HepG2 (cell line): Measurements from ENCODE around the gene CYP4F12. TPM values are rescaled to one million over a fixed set of nuclear protein-coding genes. Genes with fewer than 3 reads are reported as not detected.

Source experiments
- ATAC-seq: fragments of 200-7000 bp; cut with Tn5 transposase; 3 replicates; pipeline ENCODE4 v1.9.1; 2020; ENCODE audit warnings: mild to moderate bottlenecking, moderate library complexity
- BruUV-seq: library from RNA; stranded (reverse); fragments of 400-500 nt; replicated peaks from 2 replicates; lab custom pipeline; 2021; lab: Mats Ljungman, UMichigan
- CTCF ChIA-PET: fragments of 300-600 bp; formaldehyde crosslinking; extraction: SDS; loops from one replicate; lab custom pipeline; 2021; ENCODE audit warnings: low total read pairs, inconsistent platforms, low intra/inter-chr PET ratio; lab: Yijun Ruan, JAX
- POLR2A ChIA-PET: fragments of 350-600 bp; sonication (Branson Sonifier 250); formaldehyde crosslinking; loops from one replicate; lab custom pipeline; 2020; ENCODE audit warnings: antibody characterized with exemption, inconsistent platforms; lab: Yijun Ruan, JAX
- DNase-seq: peaks from one replicate; pipeline ENCODE4 v3.0.0-alpha.2; 2015; ENCODE audit warnings: low spot score
- FAIRE-seq: peaks from 3 replicates; lab custom pipeline; 2011; peaks lifted over from hg19 to GRCh38; lab: Jason Lieb, UNC
- H2AFZ ChIP-seq: one replicate; pipeline ENCODE4 v1.6.1; 2011; ENCODE audit warnings: low read length, inconsistent platforms
- H3K27ac ChIP-seq: fragments of 300-600 bp; 3 replicates; pipeline ENCODE4 v1.8.0; 2011; ENCODE audit warnings: mixed run types, mild to moderate bottlenecking, mixed read lengths, low read length, inconsistent platforms; ENCODE audit not compliant: insufficient read depth; ENCODE audit errors: extremely low read length
- H3K27me3 ChIP-seq, 2 experiments: fragments of 200-600 bp in 1 of 2; 2 replicates in 1 of 2; 3 replicates in 1 of 2; pipeline versions ENCODE4 v1.6.0 to v1.8.0; 2011; ENCODE audit warnings: low read length in 2 of 2, mild to moderate bottlenecking in 2 of 2, moderate library complexity in 2 of 2, inconsistent platforms in 1 of 2; ENCODE audit not compliant: insufficient read depth in 2 of 2, control insufficient read depth in 1 of 2
- H3K36me3 ChIP-seq, 2 experiments: fragments of 200-600 bp in 1 of 2; replicated peaks in 1 of 2; 2 replicates in 1 of 2; 3 replicates in 1 of 2; pipeline versions ENCODE4 v1.5.1 to v1.8.0; 2011; ENCODE audit warnings: low read length in 2 of 2, inconsistent platforms in 1 of 2; ENCODE audit not compliant: insufficient read depth in 2 of 2, control insufficient read depth in 1 of 2
- H3K4me1 ChIP-seq: 2 replicates; pipeline ENCODE4 v1.5.1; 2012; ENCODE audit warnings: low read length, inconsistent platforms; ENCODE audit not compliant: insufficient read depth
- H3K4me2 ChIP-seq: 2 replicates; pipeline ENCODE4 v1.6.0; 2011; ENCODE audit warnings: low read depth, low read length, inconsistent platforms
- H3K4me3 ChIP-seq, 3 experiments: fragments of 200-600 bp in 1 of 3; sonication (generic), shearing (Covaris generic) in 1 of 3; replicated peaks in 1 of 3; 2 replicates each; pipeline ENCODE4 v1.5.1; 2011 to 2016; ENCODE audit warnings: low read length in 3 of 3, inconsistent platforms in 2 of 3, low read depth in 2 of 3, mild to moderate bottlenecking in 2 of 3, control low read depth in 1 of 3, mixed read lengths in 1 of 3; ENCODE audit not compliant: insufficient read depth in 1 of 3
- H3K79me2 ChIP-seq: one replicate; pipeline ENCODE4 v1.6.1; 2011; ENCODE audit warnings: low read length, inconsistent platforms; ENCODE audit not compliant: insufficient read depth
- H3K9ac ChIP-seq: 2 replicates; pipeline ENCODE4 v1.6.0; 2011; ENCODE audit warnings: mild to moderate bottlenecking, low read depth, low read length, inconsistent platforms; ENCODE audit not compliant: insufficient read depth
- H3K9me3 ChIP-seq: 2 replicates; pipeline ENCODE4 v1.5.1; 2012; ENCODE audit warnings: mild to moderate bottlenecking, low read length
- H4K20me1 ChIP-seq: 2 replicates; pipeline ENCODE4 v1.6.0; 2011; ENCODE audit warnings: inconsistent platforms, mild to moderate bottlenecking, low read length, moderate library complexity; ENCODE audit not compliant: insufficient read depth
- MIER2 ChIP-seq: IDR thresholded peaks from 2 replicates; pipeline ENCODE4 v1.6.1; 2016; ENCODE audit warnings: missing biosample characterization, missing genetic modification reagents
- NRL ChIP-seq: sonication (generic); formaldehyde crosslinking; IDR thresholded peaks from 2 replicates; pipeline ENCODE4 v1.5.0; 2020; ENCODE audit warnings: missing genetic modification reagents, mild to moderate bottlenecking, moderate library complexity, borderline replicate concordance
- REST ChIP-seq, 2 experiments: IDR thresholded peaks; 2 replicates each; pipeline ENCODE4 v1.6.1; 2011 to 2012; ENCODE audit warnings: low read length in 2 of 2, borderline replicate concordance in 1 of 2, low read depth in 1 of 2, mild to moderate bottlenecking in 1 of 2, moderate library complexity in 1 of 2
- ZFX ChIP-seq: sonication (generic); formaldehyde crosslinking; IDR thresholded peaks from 2 replicates; pipeline ENCODE4 v1.4.0; 2020; ENCODE audit warnings: mild to moderate bottlenecking, low read depth, missing genetic modification reagents, moderate library complexity
- ZNF333 ChIP-seq: sonication (generic); formaldehyde crosslinking; IDR thresholded peaks from 2 replicates; pipeline ENCODE4 v1.4.0; 2020; ENCODE audit warnings: mild to moderate bottlenecking, missing genetic modification reagents, borderline replicate concordance
- ZNF574 ChIP-seq: sonication (generic); formaldehyde crosslinking; IDR thresholded peaks from 2 replicates; pipeline ENCODE4 v1.4.0; 2020; ENCODE audit warnings: missing genetic modification reagents
- WGBS: methylation state at CpG from one replicate; pipeline ENCODE4 v1.1.6; 2017; ENCODE audit warnings: low lambda C conversion rate; 5-methylcytosine and 5-hydroxymethylcytosine counted together
- in situ Hi-C: cut with HindIII; loops from 2 replicates; pipeline ENCODE4 v1.10.0; 2017; ENCODE audit warnings: low pct_unique_long_range_greater_than_20kb; ENCODE audit not compliant: extremely low pct_ligation_motif_present
- intact Hi-C: fragments of 100-400 bp; cut with micrococcal nuclease; formaldehyde crosslinking; loops from one replicate; pipeline ENCODE4 v1.10.0; 2022; ENCODE audit not compliant: unreplicated experiment
- polyA plus RNA-seq, 8 experiments: library from polyadenylated mRNA; depleted of rRNA in 3 of 8; stranded (reverse) in 7 of 8; unstranded in 1 of 8; fragments of >200 nt; fragmentation: Illumina TruSeq in 4 of 8; extraction: Trizol in 4 of 8; gene quantifications; 2 replicates each; pipeline versions ENCODE4 v1.2.1 to v1.2.3, GENCODE V29; 2011 to 2016; ENCODE audit warnings: low read depth in 4 of 8, missing spikeins in 1 of 8, mixed read lengths in 1 of 8; ENCODE audit not compliant: insufficient read depth in 1 of 8
- total RNA-seq, 5 experiments: library from RNA; depleted of rRNA; stranded (reverse); fragments of >200 nt; fragmentation: Illumina TruSeq; extraction: Trizol; gene quantifications; 2 replicates each; pipeline ENCODE4 v1.2.3, GENCODE V29; 2016; ENCODE audit warnings: low read depth in 1 of 5

Gene CYP4F12
- total and polyA plus RNA-seq, 2 of the 13 experiments (the other 11 are each of a cell fraction or from before 2014, with no cell fraction given): 29.9 to 30.8 TPM

- TF ChIP-seq ZNF574: no peak
- TF ChIP-seq ZFX: no peak
- no peak for TF ChIP-seq NRL
Observed at GRCh38 chr19:15666883-15667282, 6.0 kb upstream of the CYP4F12 start (continued).

GRCh38 chr19:15669440-15669839 is 3.4 kb upstream of the CYP4F12 start:
- Histone ChIP-seq H3K9me3 (no peaks in the 10 kb centered on the region), H3K4me3 (no peak overlapping the region), H3K79me2 (peaks cover 1% of the 10 kb centered on the region), H3K4me1 (peaks cover 25% of the 10 kb centered on the region), H2AFZ (no peak overlapping the region), H3K9ac (no peak overlapping the region), H3K4me2 (no peak overlapping the region), H3K36me3 (no peaks in the 10 kb centered on the region), H4K20me1 (no peaks in the 10 kb centered on the region), H3K27me3 (no peaks in the 10 kb centered on the region), H3K27ac (no peak overlapping the region)
- in situ Hi-C loops: no loop called here
- POLR2A ChIA-PET: no interaction called here
- DNase-seq: no peak
- no TSS peak for BruUV-seq
- 79% methylated on average over 3 of the region's 3 CpGs for WGBS
- TF ChIP-seq MIER2 (CRISPR knock-in tag) (peak; percentile 67; the same call in 1 of the 2 replicates), ZNF333 (CRISPR knock-in tag) (no peak), REST (IDR thresholded peaks at IDR 0.05; ENCODE audit: borderline replicate concordance in 1 of 2, low read depth in 1 of 2, low read length in 2 of 2) (peak; percentile 40 to 85)
- CTCF ChIA-PET: no interaction called here
- no peak for ATAC-seq
- intact Hi-C loops: no loop called here
- no peak for FAIRE-seq
